Measurements from ENCODE around the gene ATOH8.

The ATOH8 gene

DNA sequence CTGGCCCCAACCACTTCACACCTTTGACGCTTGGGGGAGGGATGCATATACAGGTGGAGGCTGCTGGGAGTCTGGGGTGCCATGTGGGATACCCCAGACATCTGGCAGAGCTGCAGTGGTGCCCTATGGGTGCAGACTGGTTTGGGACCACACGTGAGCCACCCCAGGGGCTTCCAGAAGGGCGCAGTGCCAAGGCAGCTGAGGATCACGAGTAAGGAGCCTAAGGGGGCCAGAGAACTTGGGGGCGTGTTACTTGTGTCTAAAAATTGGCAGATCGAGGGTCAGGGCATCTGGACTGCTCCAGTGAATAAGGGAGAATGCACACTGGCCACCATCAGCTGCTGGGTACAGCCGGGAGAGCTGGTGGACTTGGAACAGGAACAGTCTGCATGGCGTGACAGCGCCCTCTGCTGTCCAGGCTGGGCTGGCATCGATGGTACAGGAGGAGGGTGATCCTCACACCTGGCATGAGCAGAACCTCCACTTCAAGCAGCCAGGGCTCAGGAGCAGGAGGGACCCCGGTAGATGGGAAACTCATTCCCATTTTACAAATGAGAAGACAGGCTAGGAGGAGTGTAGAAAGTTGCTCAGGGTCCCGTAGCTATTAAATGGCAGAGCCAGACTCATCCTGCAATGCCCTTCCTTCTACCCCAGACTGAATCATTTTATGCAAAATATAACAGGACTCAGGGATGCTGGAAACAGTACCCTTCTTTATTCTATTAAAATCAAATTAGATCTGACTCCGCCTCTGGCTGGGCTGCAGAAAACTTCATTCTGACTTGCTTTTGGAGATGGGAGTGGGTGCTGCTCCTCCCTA lies 60.4 kb downstream of the ATOH8 start:
- in situ Hi-C loops (cut with MboI; ENCODE audit: low sequenced_read_pairs), result loop anchor here (5.0 to 10.0 kb wide), 2 partner anchors 72 to 159 kb away; no protein-coding TSS in a partner anchor

DNA sequence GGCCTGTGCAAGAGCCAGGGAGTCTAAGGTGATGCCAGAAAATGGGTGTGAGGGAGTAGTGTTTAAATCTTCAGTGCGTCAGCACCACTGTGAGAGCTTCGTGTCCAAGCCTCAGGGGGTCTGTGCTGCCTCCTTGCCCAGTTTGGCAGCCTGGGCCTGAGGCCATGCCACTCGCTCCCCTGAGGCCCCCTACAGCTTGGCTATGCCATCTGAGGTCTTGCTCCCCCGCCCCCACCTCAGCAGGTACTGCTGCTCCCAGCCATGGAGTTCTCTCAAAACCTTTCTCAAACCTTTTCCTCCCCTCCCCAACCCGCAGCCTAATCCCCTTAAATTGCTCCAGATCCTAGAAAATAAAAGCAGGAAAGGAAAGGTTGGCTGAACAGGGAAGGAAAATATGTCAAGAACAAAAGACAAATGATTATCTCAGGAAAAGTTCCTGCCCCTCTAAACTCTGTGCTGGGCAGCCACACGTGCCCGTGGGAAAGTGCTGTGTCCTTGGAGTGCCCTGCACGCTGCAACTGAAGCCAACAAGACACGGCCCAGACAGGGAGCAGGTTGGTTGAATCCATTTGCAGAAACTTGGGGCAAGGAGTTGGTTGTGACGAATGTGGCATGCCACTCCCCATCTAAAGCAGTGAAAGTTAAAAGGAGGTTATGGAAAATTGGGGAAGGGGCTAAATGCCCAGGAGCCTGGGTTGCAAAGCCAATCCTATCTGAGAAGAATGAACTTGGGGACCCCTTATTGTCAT lies 61.2 kb downstream of the ATOH8 start:
- in situ Hi-C loops (cut with MboI; ENCODE audit: low sequenced_read_pairs), result loop anchor here (5.0 to 10.0 kb wide), 2 partner anchors 73 to 160 kb away; no protein-coding TSS in a partner anchor

DNA sequence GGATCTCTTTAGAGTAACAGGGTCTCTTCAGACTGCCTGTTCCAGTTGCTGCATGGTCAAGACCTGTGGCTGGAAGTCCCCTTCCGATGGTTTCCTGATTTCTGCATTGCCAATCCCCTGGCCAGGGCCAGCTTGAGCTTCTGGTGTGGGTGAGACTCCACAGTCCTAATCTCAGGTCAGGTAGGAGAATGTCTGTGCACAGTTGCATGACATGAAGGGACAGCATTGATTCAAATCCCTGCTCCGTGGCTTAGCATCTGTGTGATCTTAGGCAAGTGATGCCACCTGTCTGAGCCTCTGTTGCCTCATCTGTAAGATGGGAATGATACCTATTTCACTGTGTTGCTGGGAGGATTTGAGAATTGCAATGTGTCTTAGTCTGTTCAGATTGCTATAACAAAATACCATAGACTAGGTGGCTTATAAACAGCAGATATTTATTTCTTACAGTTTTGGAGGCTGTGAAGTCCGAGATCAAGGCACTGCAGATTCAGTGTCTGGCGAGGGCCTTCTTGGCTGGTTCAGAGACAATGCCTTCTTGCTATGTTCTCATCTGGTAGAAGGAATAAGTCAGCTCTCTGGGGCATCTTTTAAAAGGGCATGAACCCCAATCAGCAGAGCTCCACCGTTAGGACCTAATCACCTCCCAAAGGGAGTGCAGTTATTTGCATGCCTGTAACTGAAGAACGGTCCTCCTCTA lies 66.2 kb downstream of the ATOH8 start:
- in situ Hi-C loops (cut with MboI; ENCODE audit: low sequenced_read_pairs), result loop anchor here (10.0 kb wide), 1 partner anchor 165 kb away; no protein-coding TSS in a partner anchor

DNA sequence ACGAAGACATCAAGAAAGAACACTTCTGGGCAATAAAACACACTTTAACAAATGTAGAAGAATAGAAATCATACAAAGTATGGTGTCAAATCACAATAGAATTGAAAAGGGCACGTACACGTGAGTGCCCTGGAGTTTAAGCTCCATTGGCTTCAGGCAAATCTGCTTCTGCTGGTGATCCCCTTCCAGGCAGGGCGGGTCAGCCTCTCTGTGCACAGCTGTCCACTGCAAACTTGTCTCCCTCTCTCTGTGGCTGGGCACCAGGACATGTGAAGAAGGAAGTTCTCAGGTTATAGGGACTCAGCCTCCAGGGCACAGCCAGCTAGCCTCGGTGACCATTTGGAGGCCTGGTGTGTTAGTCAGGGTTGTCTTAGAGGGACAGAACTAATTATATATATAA lies 69.0 kb downstream of the ATOH8 start:
- in situ Hi-C loops (cut with MboI; ENCODE audit: low sequenced_read_pairs), result no loop called here

DNA sequence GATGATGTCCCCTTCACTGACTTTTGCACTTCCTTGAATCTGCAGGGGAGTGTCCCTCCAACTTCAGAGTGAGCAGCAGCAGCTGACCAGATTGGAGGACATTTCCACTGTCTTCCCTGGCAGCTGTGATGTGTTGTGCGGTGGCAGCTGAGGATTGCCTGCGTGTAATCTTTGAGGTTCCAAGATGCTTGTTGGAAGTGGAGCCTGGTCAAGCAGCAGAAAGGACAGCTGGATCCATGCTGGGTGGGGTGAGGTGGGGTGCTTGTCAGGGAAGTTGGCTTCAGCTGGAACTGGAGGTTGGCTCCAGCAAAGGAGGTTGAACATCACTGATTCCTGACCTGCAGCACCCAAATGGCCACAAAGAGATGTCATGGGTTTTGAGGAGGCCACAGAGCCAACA lies 70.2 kb downstream of the ATOH8 start:
- in situ Hi-C loops (cut with MboI; ENCODE audit: low sequenced_read_pairs), result no loop called here

DNA sequence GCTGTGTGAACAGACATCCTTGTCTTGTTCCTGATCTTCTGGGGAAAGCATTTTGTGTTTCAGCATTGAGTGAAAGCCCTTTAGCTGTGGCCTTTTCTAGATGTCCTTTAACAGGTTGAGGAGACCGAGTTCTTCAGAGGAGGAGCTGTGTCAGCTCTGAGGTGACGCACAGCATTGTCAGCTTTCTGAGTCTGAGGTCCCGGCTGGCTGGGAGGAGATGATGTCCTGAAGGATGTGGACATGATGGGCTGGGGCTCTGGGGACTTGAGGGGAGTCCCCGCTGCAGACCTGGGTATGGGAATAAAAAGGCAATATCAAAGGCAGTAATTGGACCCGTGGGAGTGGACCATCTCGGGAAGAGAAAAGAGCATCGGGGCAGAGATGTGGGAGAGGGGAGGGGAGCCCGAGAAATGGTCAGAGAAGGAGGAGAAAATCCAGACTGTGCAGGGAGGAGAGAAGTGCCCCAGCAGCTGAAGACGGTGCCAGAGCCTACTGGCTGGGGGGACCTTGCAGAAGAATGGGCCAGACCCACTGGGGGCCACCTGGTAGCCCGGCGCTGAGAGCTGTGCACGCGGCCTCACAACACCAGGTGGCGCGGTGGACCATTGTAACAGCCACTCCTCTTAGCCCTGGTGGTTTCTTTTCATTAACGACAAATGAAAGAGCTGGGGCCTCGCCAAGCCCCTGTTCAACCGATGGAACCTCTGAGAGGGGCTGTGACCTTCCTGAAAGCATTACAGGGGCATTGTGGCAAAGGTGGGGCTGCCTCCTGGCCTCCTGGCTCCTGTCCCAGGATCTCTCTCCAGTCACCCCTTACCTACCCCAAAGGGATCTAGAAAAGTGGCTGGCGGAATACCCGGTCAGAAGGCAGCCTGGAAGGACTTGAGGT lies 73.4 kb downstream of the ATOH8 start:
- in situ Hi-C loops (cut with MboI; ENCODE audit: low sequenced_read_pairs), result loop anchor here (5.0 kb wide), 1 partner anchor 250 kb away; no protein-coding TSS in a partner anchor

DNA sequence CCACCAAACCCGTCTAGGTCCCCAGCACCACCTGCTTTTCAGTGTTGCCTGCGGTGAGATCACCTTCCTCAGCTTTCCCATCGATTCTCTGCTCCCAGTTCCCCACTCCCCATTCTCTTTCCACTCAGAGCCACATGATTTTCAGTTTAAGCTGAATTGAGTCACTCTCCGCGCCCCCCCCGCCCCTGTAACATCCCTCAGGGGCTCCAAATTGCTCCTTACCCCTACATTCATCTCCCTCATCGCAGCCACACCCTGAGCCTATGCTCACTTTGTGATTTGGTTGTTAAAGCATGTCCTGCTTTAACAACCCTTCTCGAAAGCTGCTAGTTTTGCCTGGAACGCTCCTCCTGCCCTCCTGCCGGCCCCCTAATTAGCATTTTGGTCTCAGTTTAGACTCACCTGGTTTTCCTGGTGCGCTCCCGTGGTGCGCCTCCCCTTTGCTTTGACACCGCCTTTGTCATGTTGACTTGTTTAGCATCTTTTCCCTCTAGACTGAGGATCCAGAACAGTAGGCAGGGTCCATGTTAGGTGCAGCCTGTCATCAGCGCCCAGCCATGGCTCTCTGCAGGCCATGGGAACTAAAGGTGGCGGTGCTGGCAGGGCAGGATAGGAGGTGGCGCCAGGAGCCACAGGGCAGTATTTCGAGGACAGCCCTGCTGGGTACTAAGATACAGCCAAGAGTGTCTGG lies 74.2 kb downstream of the ATOH8 start:
- in situ Hi-C loops (cut with MboI; ENCODE audit: low sequenced_read_pairs), result loop anchor here (5.0 kb wide), 1 partner anchor 249 kb away; no protein-coding TSS in a partner anchor

DNA sequence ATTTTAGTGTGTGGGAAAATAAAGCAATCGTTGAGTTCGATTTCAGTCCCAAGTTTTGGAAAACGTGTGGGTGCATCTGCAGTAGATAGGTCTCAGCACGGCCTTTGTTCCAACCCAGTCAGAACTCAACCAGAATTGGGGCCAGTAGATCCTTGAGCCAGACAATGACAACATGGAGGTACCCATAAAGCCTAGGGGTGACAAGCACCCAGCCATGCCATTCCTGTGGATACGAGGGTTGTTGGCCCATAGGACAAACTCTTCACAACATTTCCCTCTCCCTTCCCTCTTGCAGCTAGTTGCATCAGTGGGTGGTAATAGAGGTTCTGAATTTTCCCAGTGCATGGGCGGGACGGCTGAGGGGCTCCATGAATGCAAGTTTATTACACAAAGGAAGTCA lies 74.9 kb downstream of the ATOH8 start:
- in situ Hi-C loops (cut with MboI; ENCODE audit: low sequenced_read_pairs), result loop anchor here (5.0 kb wide), 1 partner anchor 249 kb away; no protein-coding TSS in a partner anchor

DNA sequence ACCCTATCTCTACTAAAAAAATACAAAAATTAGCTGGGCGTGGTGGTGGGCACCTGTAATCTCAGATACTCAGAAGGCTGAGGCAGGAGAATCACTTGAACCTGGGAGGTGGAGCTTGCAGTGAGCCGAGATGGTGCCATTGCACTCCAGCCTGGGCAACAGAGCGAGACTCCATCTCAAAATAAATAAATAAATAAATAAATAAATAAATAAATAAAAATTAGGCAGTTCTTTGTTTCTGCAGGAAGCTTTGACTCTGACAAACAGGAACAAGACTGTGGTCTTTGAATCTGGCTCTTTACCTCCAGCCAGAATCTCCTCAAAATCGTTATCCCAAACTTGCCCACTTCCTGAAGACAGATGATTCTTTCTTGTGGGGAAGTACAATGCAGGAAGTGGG lies 75.6 kb downstream of the ATOH8 start:
- in situ Hi-C loops (cut with MboI; ENCODE audit: low sequenced_read_pairs), result loop anchor here (5.0 kb wide), 1 partner anchor 248 kb away; no protein-coding TSS in a partner anchor

DNA sequence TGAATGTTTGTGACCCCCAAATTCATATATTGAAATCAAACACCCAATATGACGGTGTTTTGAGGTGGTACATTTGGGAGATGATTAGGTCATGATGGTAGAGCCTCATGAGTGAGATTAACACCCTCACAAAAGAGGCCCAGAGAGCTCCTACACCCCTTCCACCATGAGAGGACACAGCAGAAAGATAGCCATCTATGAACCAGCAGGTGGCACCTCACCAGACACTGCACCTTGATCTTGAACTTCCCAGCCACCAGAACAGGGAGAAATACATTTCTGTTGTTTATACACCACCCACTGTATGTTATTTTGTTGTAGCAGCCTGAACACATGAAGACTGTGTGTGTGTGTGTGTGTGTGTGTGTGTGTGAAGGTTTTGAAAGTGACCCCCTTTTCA lies 76.9 kb downstream of the ATOH8 start:
- in situ Hi-C loops (cut with MboI; ENCODE audit: low sequenced_read_pairs), result no loop called here

DNA sequence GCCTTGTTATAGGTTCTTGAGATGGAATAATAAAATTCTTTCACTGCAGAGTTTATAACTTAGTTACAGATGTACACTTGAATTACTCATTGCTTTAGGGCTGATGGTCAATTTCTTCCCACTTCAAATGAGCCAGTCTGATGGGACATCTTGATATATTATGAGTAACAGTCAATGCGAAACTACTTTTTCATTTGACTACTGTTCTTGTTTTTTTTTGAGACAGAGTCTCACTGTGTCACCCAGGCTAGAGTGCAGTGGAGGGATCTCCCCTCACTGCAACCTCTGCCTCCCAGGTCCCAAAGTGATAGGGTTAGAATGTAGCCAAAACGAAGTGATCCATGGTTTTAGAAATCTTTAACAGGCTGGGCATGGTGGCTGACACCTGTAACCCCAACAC lies 77.9 kb downstream of the ATOH8 start:
- in situ Hi-C loops (cut with MboI; ENCODE audit: low sequenced_read_pairs), result no loop called here

DNA sequence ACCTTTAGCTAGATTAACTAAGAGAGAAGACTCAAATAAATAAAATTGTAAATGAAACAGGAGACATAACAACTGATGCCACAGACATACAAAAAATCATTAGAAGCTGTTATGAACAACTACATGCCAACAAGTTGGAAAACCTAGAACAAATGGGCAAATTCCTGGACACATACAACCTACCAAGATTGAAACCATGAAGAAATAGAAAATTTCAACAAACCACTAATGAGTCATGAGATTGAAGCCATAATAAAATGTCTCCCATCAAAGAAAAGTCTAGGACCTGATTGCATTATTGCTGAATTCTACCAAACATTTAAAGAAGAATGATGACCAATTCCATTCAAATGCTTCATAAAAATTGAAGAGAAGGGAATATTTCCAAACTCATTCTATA lies 80.7 kb downstream of the ATOH8 start:
- in situ Hi-C loops (cut with MboI; ENCODE audit: low sequenced_read_pairs), result no loop called here

Measured in HL-60/S4 (cell line).